Small intestine (tissue), 7 donors: ENCODE data around the gene LINGO1. TPM values are rescaled to one million over a fixed set of nuclear protein-coding genes. Genes with fewer than 3 reads are reported as not detected.

Source experiments
- DNase-seq, 2 donors: peaks; one replicate each; pipeline versions ENCODE4 v3.0.0 to v3.0.0-alpha.2; 2013
- FAIRE-seq: peaks from 2 replicates; lab custom pipeline; 2012; peaks lifted over from hg19 to GRCh38; lab: Jason Lieb, UNC
- H3K27ac ChIP-seq, 3 donors: one replicate each; pipeline ENCODE4 v1.5.1; 2013; ENCODE audit warnings: low read length in 2 of 3, mild to moderate bottlenecking in 2 of 3, control low read depth in 1 of 3, inconsistent platforms in 1 of 3, low read depth in 1 of 3, moderate library complexity in 1 of 3
- H3K27me3 ChIP-seq, 3 donors: one replicate each; pipeline ENCODE4 v1.6.1; 2013; ENCODE audit warnings: low read length in 3 of 3, inconsistent platforms in 1 of 3; ENCODE audit not compliant: control insufficient read depth in 3 of 3, insufficient read depth in 3 of 3
- H3K36me3 ChIP-seq, 3 donors: one replicate each; pipeline ENCODE4 v1.6.1; 2013; ENCODE audit warnings: low read length in 3 of 3, inconsistent platforms in 1 of 3, low read depth in 1 of 3, mild to moderate bottlenecking in 1 of 3, moderate library complexity in 1 of 3; ENCODE audit not compliant: control insufficient read depth in 3 of 3, insufficient read depth in 2 of 3
- H3K4me1 ChIP-seq, 3 donors: one replicate each; pipeline ENCODE4 v1.6.1; 2013; ENCODE audit warnings: low read length in 2 of 3, inconsistent platforms in 1 of 3, low read depth in 1 of 3, mild to moderate bottlenecking in 1 of 3, moderate library complexity in 1 of 3; ENCODE audit not compliant: control insufficient read depth in 3 of 3, insufficient read depth in 2 of 3
- H3K4me3 ChIP-seq, 3 donors: one replicate each; pipeline ENCODE4 v1.5.1; 2013; ENCODE audit warnings: low read length in 3 of 3, control low read depth in 1 of 3, inconsistent platforms in 1 of 3, low read depth in 1 of 3, mild to moderate bottlenecking in 1 of 3, moderate library complexity in 1 of 3
- H3K9me3 ChIP-seq, 2 donors: one replicate each; pipeline ENCODE4 v1.6.1; 2013; ENCODE audit warnings: low read depth in 1 of 2, low read length in 1 of 2; ENCODE audit not compliant: control insufficient read depth in 2 of 2, insufficient read depth in 1 of 2
- WGBS, 3 donors: extraction: QIAGEN DNeasy Blood & Tissue Kit; methylation state at CpG; one replicate each; pipeline ENCODE4 v1.1.7; 2013; 5-methylcytosine and 5-hydroxymethylcytosine counted together
- polyA plus RNA-seq, 4 donors: library from polyadenylated mRNA; stranded (reverse) in 3 of 4; unstranded in 1 of 4; fragments of 200-250 nt in 3 of 4; fragments of 120-200 nt in 1 of 4; gene quantifications; one replicate each; pipeline versions ENCODE4 v1.2.1 to v1.2.3, GENCODE V29; 2013
- donor health status: healthy with polysubstance abuse.
- donor health status: control.
- donor health status: control.
- donor health status: Bipolar disorder and iron deficiency.
- donor health status: healthy.

LINGO1 gene
- polyA plus RNA-seq, 4 donors = 4.5 to 6.1 TPM; not detected in 2

- WGBS, 3 donors = 61 to 62% (median 62%) methylated on average over 3 of the region's 3 CpGs
- H3K27me3 ChIP-seq = peaks cover 0 to 2% (median 0%) of the 10 kb centered on the region in 3 donors
- no peak for DNase-seq
- H3K4me3 ChIP-seq = no peak overlapping the region
- H3K9me3 ChIP-seq = peaks cover 0 to 8% of the 10 kb centered on the region in 2 donors
- FAIRE-seq = no peak
- H3K27ac ChIP-seq = no peak overlapping the region
- H3K4me1 ChIP-seq = no peaks in the 10 kb centered on the region
- no peaks in the 10 kb centered on the region for H3K36me3 ChIP-seq
These were observed 16.9 kb upstream of the LINGO1 start for GRCh38 chr15:77649610-77650009.

DNA sequence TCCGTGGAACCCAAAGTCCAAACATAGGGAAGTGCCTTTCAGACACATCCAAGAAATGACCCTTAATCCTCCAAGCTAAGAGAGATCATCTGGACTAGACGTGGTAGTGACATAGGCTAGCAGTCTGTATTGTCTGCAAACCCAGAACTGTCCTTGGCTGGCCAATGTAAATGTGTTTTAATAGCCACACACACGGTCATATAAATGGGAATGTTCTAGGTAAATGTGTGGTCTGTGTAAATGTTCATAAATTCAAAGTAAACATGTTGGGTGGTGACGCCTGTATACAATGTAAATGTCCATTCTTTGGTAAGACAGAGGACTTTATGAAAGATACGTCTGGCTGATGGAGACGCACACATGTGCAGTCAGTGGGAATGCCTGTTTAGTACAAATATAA lies 16.3 kb upstream of the LINGO1 start:
- peaks cover 0 to 2% (median 0%) of the 10 kb centered on the region in 3 donors for H3K27me3 ChIP-seq
- no peak overlapping the region for H3K27ac ChIP-seq
- DNase-seq = no peak
- H3K4me3 ChIP-seq = no peak overlapping the region
- FAIRE-seq = no peak
- WGBS, 3 donors = 66 to 80% (median 73%) methylated on average over 6 of the region's 6 CpGs
- peaks cover 0 to 3% of the 10 kb centered on the region in 2 donors for H3K9me3 ChIP-seq
- H3K4me1 ChIP-seq = no peaks in the 10 kb centered on the region
- no peaks in the 10 kb centered on the region for H3K36me3 ChIP-seq

- Histone ChIP-seq H3K36me3 (no peaks in the 10 kb centered on the region), H3K27ac (no peak overlapping the region), H3K27me3 (peaks cover 0 to under 1% (median 0%) of the 10 kb centered on the region in 3 donors), H3K4me3 (no peak overlapping the region), H3K4me1 (no peaks in the 10 kb centered on the region), H3K9me3 (no peaks in the 10 kb centered on the region)
- FAIRE-seq = no peak
- 90 to 95% (median 94%) methylated on average over 4 of the region's 4 CpGs for WGBS, 3 donors
- DNase-seq = no peak
These were observed 15.2 kb upstream of the LINGO1 start for GRCh38 chr15:77647961-77648360.

DNA sequence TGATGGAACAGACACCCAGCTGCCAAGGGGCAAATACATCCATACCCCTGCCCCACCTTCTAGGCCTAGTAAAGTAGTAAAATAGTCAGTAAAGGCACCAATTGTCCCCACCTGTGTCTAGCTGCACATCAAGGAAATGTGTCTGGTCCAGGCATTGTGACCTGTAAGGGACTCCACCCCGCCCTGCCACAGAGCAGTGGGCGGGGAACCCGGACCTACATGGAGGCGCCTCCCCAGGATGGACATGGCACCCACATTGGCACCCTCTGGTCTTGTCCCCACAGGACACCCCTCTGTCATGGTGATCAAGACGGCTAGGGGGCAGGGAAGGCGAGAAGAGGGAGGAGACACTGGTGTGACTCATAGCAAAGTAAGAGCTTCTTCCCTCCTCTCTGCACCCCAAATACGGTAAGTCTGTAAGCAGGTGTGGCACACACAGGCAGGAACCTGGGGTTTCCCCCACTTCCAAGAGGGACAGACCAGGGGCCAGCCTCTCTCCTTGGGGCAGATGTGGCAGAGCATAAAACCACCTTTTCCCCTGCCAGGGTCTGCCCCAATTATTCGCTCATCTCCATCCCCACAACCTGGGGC lies 13.5 kb upstream of the LINGO1 start:
- peaks cover 0 to 2% (median 0%) of the 10 kb centered on the region in 3 donors for H3K27me3 ChIP-seq
- FAIRE-seq (no peak), DNase-seq (no peak)
- H3K4me1 ChIP-seq = no peaks in the 10 kb centered on the region
- H3K36me3 ChIP-seq = peaks cover 0 to 3% (median 0%) of the 10 kb centered on the region in 3 donors
- 59 to 73% (median 62%) methylated on average over 6 to 8 of the region's 8 CpGs for WGBS, 3 donors
- no peak overlapping the region for H3K4me3 ChIP-seq
- no peaks in the 10 kb centered on the region for H3K9me3 ChIP-seq
- no peak overlapping the region for H3K27ac ChIP-seq

- Histone ChIP-seq H3K4me3 (no peak overlapping the region), H3K27ac (no peak overlapping the region), H3K36me3 (peaks cover 0 to 3% (median 0%) of the 10 kb centered on the region in 3 donors), H3K9me3 (no peaks in the 10 kb centered on the region), H3K4me1 (no peaks in the 10 kb centered on the region), H3K27me3 (peaks cover 0 to 6% (median 0%) of the 10 kb centered on the region in 3 donors)
- FAIRE-seq (no peak), DNase-seq (no peak)
- 50 to 74% (median 51%) methylated on average over 8 of the region's 8 CpGs for WGBS, 3 donors
These were observed 12.9 kb upstream of the LINGO1 start for GRCh38 chr15:77645602-77646001.

DNA sequence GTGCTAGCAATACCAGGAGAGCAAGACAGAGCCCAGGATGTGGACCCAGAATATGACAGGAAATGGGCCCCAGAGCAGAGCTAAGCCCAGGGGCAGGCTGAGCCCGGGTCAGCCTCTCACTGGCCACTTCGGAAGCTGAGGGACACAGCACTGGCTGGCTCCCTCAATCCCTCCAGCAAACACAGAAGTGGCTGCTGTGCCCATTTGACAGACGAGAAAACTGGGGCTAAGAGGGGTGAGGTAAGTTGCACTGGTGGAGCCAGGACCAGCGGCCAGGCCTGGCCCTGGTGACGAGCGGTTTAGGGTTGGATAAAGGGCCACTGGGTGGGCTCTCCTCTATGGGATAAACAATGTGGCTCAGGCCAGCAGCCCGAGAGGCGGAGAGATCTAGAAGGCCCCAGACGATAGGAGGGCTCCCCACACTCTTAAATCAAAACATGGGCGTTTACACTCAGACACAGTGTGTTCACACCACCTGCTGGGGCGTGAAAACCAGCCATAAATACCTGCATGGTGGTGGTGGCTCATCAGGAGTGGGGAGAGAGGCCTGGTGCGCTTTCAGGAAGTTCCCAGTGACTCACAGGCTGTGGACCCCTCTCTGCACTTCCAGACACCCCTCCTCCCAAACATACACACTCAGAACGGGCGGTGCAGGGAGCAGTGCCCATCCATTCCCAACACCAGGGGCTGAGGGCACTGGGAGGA lies 12.0 kb upstream of the LINGO1 start:
- FAIRE-seq (no peak), DNase-seq (peak in 1 of 2 donors; percentile 28)
- Histone ChIP-seq H3K4me3 (no peak overlapping the region), H3K27ac (no peak overlapping the region), H3K36me3 (peaks cover 0 to 3% (median 0%) of the 10 kb centered on the region in 3 donors), H3K27me3 (peaks cover 0 to 6% (median 0%) of the 10 kb centered on the region in 3 donors), H3K4me1 (no peaks in the 10 kb centered on the region), H3K9me3 (no peaks in the 10 kb centered on the region)
- WGBS, 3 donors = 66 to 71% (median 70%) methylated on average over 14 of the region's 14 CpGs

- Histone ChIP-seq H3K27ac (no peak overlapping the region), H3K9me3 (no peaks in the 10 kb centered on the region), H3K36me3 (peaks cover 0 to 3% (median 0%) of the 10 kb centered on the region in 3 donors), H3K4me1 (no peaks in the 10 kb centered on the region), H3K27me3 (peaks cover 0 to 6% (median 0%) of the 10 kb centered on the region in 3 donors), H3K4me3 (no peak overlapping the region)
- DNase-seq (no peak), FAIRE-seq (no peak)
- 47 to 80% (median 66%) methylated on average over 11 of the region's 11 CpGs for WGBS, 3 donors
These were observed 11.1 kb upstream of the LINGO1 start for GRCh38 chr15:77643764-77644163.

- peak in 1 of 2 donors; percentile 59 for DNase-seq
- H3K27ac ChIP-seq = no peak overlapping the region
- H3K27me3 ChIP-seq = peaks cover 0 to 6% (median 2%) of the 10 kb centered on the region in 3 donors
- no peaks in the 10 kb centered on the region for H3K4me1 ChIP-seq
- H3K36me3 ChIP-seq = peaks cover 0 to 3% (median 0%) of the 10 kb centered on the region in 3 donors
- H3K9me3 ChIP-seq = no peaks in the 10 kb centered on the region
- 26 to 67% (median 46%) methylated on average over 8 to 10 of the region's 10 CpGs for WGBS, 3 donors
- FAIRE-seq = no peak
- no peak overlapping the region for H3K4me3 ChIP-seq
These were observed 10.2 kb upstream of the LINGO1 start for GRCh38 chr15:77642793-77643430.
